Lower lobe of right lung (tissue), 2 donors: Measurements from ENCODE around the gene SYT6. TPM values are rescaled to one million over a fixed set of nuclear protein-coding genes. Genes with fewer than 3 reads are reported as not detected.

Experiments
- ATAC-seq, 2 donors: fragments of 200-7000 bp; cut with Tn5 transposase; one replicate each; pipeline ENCODE4 v1.9.1; 2020 to 2022; ENCODE audit warnings: mild to moderate bottlenecking in 2 of 2, moderate library complexity in 2 of 2
- DNase-seq: peaks from one replicate; pipeline ENCODE4 v3.0.0-alpha.2; 2020
- H3K27ac ChIP-seq: fragments of 200-600 bp; one replicate; pipeline ENCODE4 v1.8.0; 2022
- H3K27me3 ChIP-seq: fragments of 200-600 bp; one replicate; pipeline ENCODE4 v1.8.0; 2022; ENCODE audit warnings: low read depth
- H3K36me3 ChIP-seq: fragments of 200-600 bp; one replicate; pipeline ENCODE4 v1.8.0; 2022; ENCODE audit warnings: mild to moderate bottlenecking
- H3K4me1 ChIP-seq: fragments of 200-600 bp; one replicate; pipeline ENCODE4 v1.8.0; 2022
- H3K4me3 ChIP-seq: fragments of 200-600 bp; one replicate; pipeline ENCODE4 v1.8.0; 2022; ENCODE audit warnings: mild to moderate bottlenecking
- H3K9me3 ChIP-seq: fragments of 200-600 bp; one replicate; pipeline ENCODE4 v1.8.0; 2022
- CTCF ChIP-seq: fragments of 200-600 bp; IDR thresholded peaks from one replicate; pipeline ENCODE4 v1.8.0; 2022; ENCODE audit warnings: antibody characterized with exemption, mild to moderate bottlenecking
- intact Hi-C: fragments of 100-400 bp; cut with DNase I; formaldehyde crosslinking; loops from one replicate; pipeline ENCODE4 v1.11.0; 2022
- total RNA-seq: library from RNA; stranded (reverse); fragmentation: NEBNext Ultra II Directional; extraction: Animal tissue kit (Norgen Biotek cat#: 25700); gene quantifications from one replicate; pipeline ENCODE4 v1.2.1, GENCODE V29; 2021
- donor health status: DM: no; HTN: yes; CAD: no; lungs with severe emphysema.

SYT6 gene
- total RNA-seq, 1 donor from 2014 or later: not detected

GRCh38 chr1:114177282-114177681, 23.6 kb upstream of the SYT6 start:
- no peaks in the 10 kb centered on the region for H3K4me1 ChIP-seq
- TF ChIP-seq CTCF: no peak
- ATAC-seq (no peak), DNase-seq (no peak)
- no peaks in the 10 kb centered on the region for H3K9me3 ChIP-seq
- no peaks in the 10 kb centered on the region for H3K27me3 ChIP-seq
- H3K36me3 ChIP-seq: no peaks in the 10 kb centered on the region
- no peak overlapping the region for H3K27ac ChIP-seq
- H3K4me3 ChIP-seq: no peak overlapping the region
- intact Hi-C loops: no loop called here

- intact Hi-C loops: no loop called here
- H3K4me1 ChIP-seq: no peaks in the 10 kb centered on the region
- H3K4me3 ChIP-seq: no peak overlapping the region
- H3K27me3 ChIP-seq: no peaks in the 10 kb centered on the region
- no peak for ATAC-seq
- no peak for TF ChIP-seq CTCF
- no peaks in the 10 kb centered on the region for H3K36me3 ChIP-seq
- H3K27ac ChIP-seq: no peak overlapping the region
- no peak for DNase-seq
- no peaks in the 10 kb centered on the region for H3K9me3 ChIP-seq
These were observed 22.7 kb upstream of the SYT6 start for GRCh38 chr1:114176366-114176765.

- Histone ChIP-seq H3K27me3 (no peaks in the 10 kb centered on the region), H3K4me3 (no peak overlapping the region), H3K27ac (no peak overlapping the region), H3K36me3 (no peaks in the 10 kb centered on the region), H3K9me3 (no peaks in the 10 kb centered on the region), H3K4me1 (no peaks in the 10 kb centered on the region)
- intact Hi-C loops: no loop called here
- DNase-seq (no peak), ATAC-seq (no peak)
- TF ChIP-seq CTCF: no peak
These were observed 20.0 kb upstream of the SYT6 start for GRCh38 chr1:114173680-114174079.

- TF ChIP-seq CTCF: no peak
- H3K27me3 ChIP-seq: no peaks in the 10 kb centered on the region
- no peak overlapping the region for H3K4me3 ChIP-seq
- no peak for ATAC-seq
- H3K27ac ChIP-seq: no peak overlapping the region
- H3K36me3 ChIP-seq: no peaks in the 10 kb centered on the region
- no peaks in the 10 kb centered on the region for H3K9me3 ChIP-seq
- intact Hi-C loops: no loop called here
- DNase-seq: no peak
- no peaks in the 10 kb centered on the region for H3K4me1 ChIP-seq
These were observed 15.8 kb upstream of the SYT6 start for GRCh38 chr1:114169509-114169908.

GRCh38 chr1:114167226-114167625, 13.6 kb upstream of the SYT6 start:
- no peak for TF ChIP-seq CTCF
- Histone ChIP-seq H3K9me3 (no peaks in the 10 kb centered on the region), H3K4me1 (no peaks in the 10 kb centered on the region), H3K27me3 (no peaks in the 10 kb centered on the region), H3K36me3 (no peaks in the 10 kb centered on the region), H3K27ac (no peak overlapping the region), H3K4me3 (no peak overlapping the region)
- DNase-seq (no peak), ATAC-seq (no peak)
- intact Hi-C loops: no loop called here
